Measurements from ENCODE around the gene PRKRIP1. TPM values are rescaled to one million over a fixed set of nuclear protein-coding genes. Genes with fewer than 3 reads are reported as not detected.

The PRKRIP1 gene
- total and polyA plus RNA-seq, 2 experiments from 2014 or later, result 25.5 to 29.1 TPM

DNA sequence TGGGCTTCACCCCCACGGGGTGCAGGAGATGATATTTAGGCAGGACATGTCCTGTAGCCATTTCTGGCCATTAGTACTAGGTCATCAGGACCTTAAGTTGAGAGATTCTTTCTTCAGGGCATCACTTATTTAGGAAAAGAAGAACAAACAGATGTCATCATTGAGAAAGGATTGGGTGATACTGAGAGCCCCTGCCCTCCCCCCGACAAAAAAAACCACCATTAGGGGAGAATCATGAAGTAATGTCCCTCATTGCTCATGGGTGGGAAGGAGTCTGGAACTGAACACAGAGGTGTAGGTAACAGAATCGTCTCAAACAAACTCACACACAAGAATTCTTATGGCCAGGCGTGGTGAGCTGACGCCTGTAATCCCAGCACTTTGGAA lies 30.8 kb downstream of the PRKRIP1 start (continued):
- TF ChIP-seq ZNF462 (CRISPR knock-in tag; IDR thresholded peaks at IDR 0.05) (no peak), ZNF331 (CRISPR knock-in tag; IDR thresholded peaks at IDR 0.05; ENCODE audit: low read depth) (no peak)

GRCh38 chr7:102429141-102429899 lies 33.2 kb downstream of the PRKRIP1 start:
- Histone ChIP-seq H3K9me2 (ENCODE audit: insufficient read depth) (no peaks in the 10 kb centered on the region), H3K4me1 (ENCODE audit: insufficient read depth) (peaks cover 22% of the 10 kb centered on the region), H3K27ac (ENCODE audit: low read depth) (no peak overlapping the region), H3K36me3 (ENCODE audit: insufficient read depth) (0 out of 2 replicates have a peak, but pooled peaks cover 4% of the 10 kb centered on the region), H3F3A (replicated peaks; ENCODE audit: low read depth) (no peaks in the 10 kb centered on the region; the same call in 1 of the 2 replicates), H3K79me2 (replicated peaks; ENCODE audit: insufficient read depth) (0 out of 2 replicates have a peak, but pooled peaks cover 3% of the 10 kb centered on the region), H3K4me2 (no peak overlapping the region), H3K4me3 (no peak overlapping the region), H2AFZ (no peak overlapping the region), H4K20me1 (replicated peaks; ENCODE audit: insufficient read depth) (no peaks in the 10 kb centered on the region; the same call in 1 of the 2 replicates), H3K27me3 (ENCODE audit: insufficient read depth) (no peaks in the 10 kb centered on the region)
- no peaks in the 10 kb centered on the region for H3K9me3 Mint-ChIP-seq
- H3K27me3 Mint-ChIP-seq (ENCODE audit: insufficient read depth, low read depth, poor library complexity), result peaks cover 18% of the 10 kb centered on the region
- no peak for TF ChIP-seq ZNF114 (CRISPR knock-in tag; IDR thresholded peaks at IDR 0.05)
- TF ChIP-seq STAT1 (IDR thresholded peaks at IDR 0.05; ENCODE audit: unreplicated experiment), result no peak
- TF ChIP-seq CTCF (conservative IDR thresholded peaks at IDR 0.05; ENCODE audit: low read depth in 2 of 2), result no peak
- peaks cover 26% of the 10 kb centered on the region for H3K4me1 Mint-ChIP-seq
- ATAC-seq (no peak), DNase-seq (ENCODE audit: low spot score) (no peak)
- no peak overlapping the region for H3K27ac Mint-ChIP-seq
- no peak overlapping the region; the same call in 2 of the 3 replicates for H3K4me3 Mint-ChIP-seq
- peaks cover 21% of the 10 kb centered on the region for H3K36me3 Mint-ChIP-seq (ENCODE audit: low read depth)

All from GM23338 (cell line).